Measurements from ENCODE around the gene TNFSF13B. TPM values are rescaled to one million over a fixed set of nuclear protein-coding genes. Genes with fewer than 3 reads are reported as not detected.
A peak's percentile ranks its signal among the peaks of the same experiment; 100 is the strongest.

TNFSF13B gene
- 2.7 TPM in 2 replicates for total RNA-seq

- peaks cover 4% of the 10 kb centered on the region for H3K36me3 Mint-ChIP-seq (ENCODE audit: low read depth)
- peak; percentile 84 for DNase-seq
These were observed at the start of gene TNFSF13B for GRCh38 chr13:108269601-108270328. Gene TNFSF13B, plus strand, starts transcription at chr13:108269718. Its CDS starts 178 bp downstream, at chr13:108269896.

GRCh38 chr13:108220041-108220440 lies 49.5 kb upstream of the TNFSF13B start:
- H3K4me1 Mint-ChIP-seq: peaks cover 32% of the 10 kb centered on the region
- H3K27me3 Mint-ChIP-seq: peaks cover 3% of the 10 kb centered on the region
- H3K4me3 Mint-ChIP-seq: peak overlapping the region; percentile 45
- peak overlapping the region; percentile 67 for H3K27ac Mint-ChIP-seq
- H3K9me3 Mint-ChIP-seq: no peaks in the 10 kb centered on the region
- H3K36me3 Mint-ChIP-seq (ENCODE audit: low read depth): peaks cover 8% of the 10 kb centered on the region
- DNase-seq: no peak
- intact Hi-C loops (cut with micrococcal nuclease): no loop called here

More at GRCh38 chr13:108269601-108270328, at the start of gene TNFSF13B:
- no peaks in the 10 kb centered on the region for H3K9me3 Mint-ChIP-seq
- H3K27me3 Mint-ChIP-seq: no peaks in the 10 kb centered on the region
- H3K4me1 Mint-ChIP-seq: peaks cover 41% of the 10 kb centered on the region
- intact Hi-C loops (cut with micrococcal nuclease): loop anchor here (1.0 to 5.0 kb wide), 6 partner anchors 19 to 646 kb away; partner anchors contain the start of gene ABHD13
- H3K27ac Mint-ChIP-seq: peak within 1 kb of the TSS; percentile 88
- H3K4me3 Mint-ChIP-seq: peak within 1 kb of the TSS; percentile 91

- Mint-ChIP-seq H3K9me3 (no peaks in the 10 kb centered on the region), H3K36me3 (ENCODE audit: low read depth) (no peaks in the 10 kb centered on the region), H3K27ac (no peak overlapping the region), H3K27me3 (no peaks in the 10 kb centered on the region), H3K4me3 (no peak overlapping the region), H3K4me1 (peaks cover 38% of the 10 kb centered on the region)
- intact Hi-C loops (cut with micrococcal nuclease): no loop called here
- DNase-seq: no peak
These were observed 45.6 kb upstream of the TNFSF13B start for GRCh38 chr13:108223687-108224503.

GRCh38 chr13:108225440-108225839 lies 44.1 kb upstream of the TNFSF13B start:
- H3K9me3 Mint-ChIP-seq: no peaks in the 10 kb centered on the region
- peaks cover 24% of the 10 kb centered on the region for H3K4me1 Mint-ChIP-seq
- H3K4me3 Mint-ChIP-seq: no peak overlapping the region
- intact Hi-C loops (cut with micrococcal nuclease): loop anchor here (5.0 kb wide), 3 partner anchors 97 to 672 kb away; no protein-coding TSS in a partner anchor
- peaks cover 6% of the 10 kb centered on the region for H3K36me3 Mint-ChIP-seq (ENCODE audit: low read depth)
- DNase-seq: no peak
- no peaks in the 10 kb centered on the region for H3K27me3 Mint-ChIP-seq
- H3K27ac Mint-ChIP-seq: no peak overlapping the region

GRCh38 chr13:108226184-108226583 lies 43.3 kb upstream of the TNFSF13B start:
- Mint-ChIP-seq H3K36me3 (ENCODE audit: low read depth) (peaks cover 6% of the 10 kb centered on the region), H3K4me3 (no peak overlapping the region), H3K4me1 (peaks cover 21% of the 10 kb centered on the region), H3K27ac (no peak overlapping the region), H3K9me3 (no peaks in the 10 kb centered on the region), H3K27me3 (no peaks in the 10 kb centered on the region)
- no peak for DNase-seq
- intact Hi-C loops (cut with micrococcal nuclease): loop anchor here (2.0 to 5.0 kb wide), 4 partner anchors 43 to 671 kb away; partner anchors contain the start of gene TNFSF13B

GRCh38 chr13:108227651-108228272 lies 41.8 kb upstream of the TNFSF13B start:
- H3K36me3 Mint-ChIP-seq (ENCODE audit: low read depth): peaks cover 6% of the 10 kb centered on the region
- H3K4me1 Mint-ChIP-seq: peaks cover 21% of the 10 kb centered on the region
- no peaks in the 10 kb centered on the region for H3K27me3 Mint-ChIP-seq
- no peak overlapping the region for H3K4me3 Mint-ChIP-seq
- H3K9me3 Mint-ChIP-seq: no peaks in the 10 kb centered on the region
- intact Hi-C loops (cut with micrococcal nuclease): loop anchor here (2.0 to 5.0 kb wide), 4 partner anchors 41 to 670 kb away; partner anchors contain the start of gene TNFSF13B
- no peak overlapping the region for H3K27ac Mint-ChIP-seq
- peak; percentile 84 for DNase-seq

GRCh38 chr13:108230377-108230776 lies 39.1 kb upstream of the TNFSF13B start:
- no peak for DNase-seq
- Mint-ChIP-seq H3K4me3 (no peak overlapping the region), H3K27ac (no peak overlapping the region), H3K9me3 (peaks cover 3% of the 10 kb centered on the region), H3K36me3 (ENCODE audit: low read depth) (peaks cover 12% of the 10 kb centered on the region), H3K27me3 (no peaks in the 10 kb centered on the region), H3K4me1 (peaks cover 14% of the 10 kb centered on the region)
- intact Hi-C loops (cut with micrococcal nuclease): no loop called here

- no peak overlapping the region for H3K27ac Mint-ChIP-seq
- H3K4me1 Mint-ChIP-seq: peaks cover 6% of the 10 kb centered on the region
- peaks cover 8% of the 10 kb centered on the region for H3K36me3 Mint-ChIP-seq (ENCODE audit: low read depth)
- H3K27me3 Mint-ChIP-seq: no peaks in the 10 kb centered on the region
- DNase-seq: no peak
- peaks cover 13% of the 10 kb centered on the region for H3K9me3 Mint-ChIP-seq
- intact Hi-C loops (cut with micrococcal nuclease): no loop called here
- no peak overlapping the region for H3K4me3 Mint-ChIP-seq
These were observed 20.4 kb upstream of the TNFSF13B start for GRCh38 chr13:108249150-108249549.

- intact Hi-C loops (cut with micrococcal nuclease): no loop called here
These were observed 12.3 kb upstream of the TNFSF13B start for GRCh38 chr13:108257248-108257647.

GRCh38 chr13:108263621-108264355 lies 5.7 kb upstream of the TNFSF13B start:
- Mint-ChIP-seq H3K27me3 (no peaks in the 10 kb centered on the region), H3K36me3 (ENCODE audit: low read depth) (peaks cover 2% of the 10 kb centered on the region), H3K9me3 (no peaks in the 10 kb centered on the region), H3K27ac (no peak overlapping the region), H3K4me3 (no peak overlapping the region), H3K4me1 (peaks cover 12% of the 10 kb centered on the region)
- no peak for DNase-seq
- intact Hi-C loops (cut with micrococcal nuclease): no loop called here

More at GRCh38 chr13:108257248-108257647, 12.3 kb upstream of the TNFSF13B start:
- DNase-seq: no peak
- Mint-ChIP-seq H3K4me3 (no peak overlapping the region), H3K27me3 (no peaks in the 10 kb centered on the region), H3K9me3 (peaks cover 4% of the 10 kb centered on the region), H3K36me3 (ENCODE audit: low read depth) (peaks cover 4% of the 10 kb centered on the region), H3K27ac (no peak overlapping the region), H3K4me1 (no peaks in the 10 kb centered on the region)

- H3K27me3 Mint-ChIP-seq: no peaks in the 10 kb centered on the region
- peak overlapping the region; percentile 30 for H3K27ac Mint-ChIP-seq
- intact Hi-C loops (cut with micrococcal nuclease): no loop called here
- H3K4me3 Mint-ChIP-seq: peak overlapping the region; percentile 53
- peaks cover 29% of the 10 kb centered on the region for H3K4me1 Mint-ChIP-seq
- H3K9me3 Mint-ChIP-seq: no peaks in the 10 kb centered on the region
- H3K36me3 Mint-ChIP-seq (ENCODE audit: low read depth): peaks cover 2% of the 10 kb centered on the region
- no peak for DNase-seq
These were observed 3.1 kb upstream of the TNFSF13B start for GRCh38 chr13:108266321-108266990.

- Mint-ChIP-seq H3K4me3 (no peak overlapping the region), H3K9me3 (no peaks in the 10 kb centered on the region), H3K27me3 (no peaks in the 10 kb centered on the region), H3K36me3 (ENCODE audit: low read depth) (peaks cover 2% of the 10 kb centered on the region), H3K27ac (peak overlapping the region; percentile 5), H3K4me1 (peaks cover 32% of the 10 kb centered on the region)
- intact Hi-C loops (cut with micrococcal nuclease): no loop called here
- no peak for DNase-seq
These were observed 2.2 kb upstream of the TNFSF13B start for GRCh38 chr13:108267347-108267746.

All from activated CD4-positive, alpha-beta T cell treated with anti-CD3 and anti-CD28 coated beads, Interleukin-2, amount 10 ng/mL, durations not matched to agents 24 days and 14 days (primary cell).